UCSD-AML1 (cell line): ENCODE data around the gene SH3RF1.

Experiments
- DNase-seq: peaks from one replicate; lab custom pipeline; 2025; ENCODE audit not compliant: unreplicated experiment; lab: John Stamatoyannopoulos, UW

The SH3RF1 gene

DNA sequence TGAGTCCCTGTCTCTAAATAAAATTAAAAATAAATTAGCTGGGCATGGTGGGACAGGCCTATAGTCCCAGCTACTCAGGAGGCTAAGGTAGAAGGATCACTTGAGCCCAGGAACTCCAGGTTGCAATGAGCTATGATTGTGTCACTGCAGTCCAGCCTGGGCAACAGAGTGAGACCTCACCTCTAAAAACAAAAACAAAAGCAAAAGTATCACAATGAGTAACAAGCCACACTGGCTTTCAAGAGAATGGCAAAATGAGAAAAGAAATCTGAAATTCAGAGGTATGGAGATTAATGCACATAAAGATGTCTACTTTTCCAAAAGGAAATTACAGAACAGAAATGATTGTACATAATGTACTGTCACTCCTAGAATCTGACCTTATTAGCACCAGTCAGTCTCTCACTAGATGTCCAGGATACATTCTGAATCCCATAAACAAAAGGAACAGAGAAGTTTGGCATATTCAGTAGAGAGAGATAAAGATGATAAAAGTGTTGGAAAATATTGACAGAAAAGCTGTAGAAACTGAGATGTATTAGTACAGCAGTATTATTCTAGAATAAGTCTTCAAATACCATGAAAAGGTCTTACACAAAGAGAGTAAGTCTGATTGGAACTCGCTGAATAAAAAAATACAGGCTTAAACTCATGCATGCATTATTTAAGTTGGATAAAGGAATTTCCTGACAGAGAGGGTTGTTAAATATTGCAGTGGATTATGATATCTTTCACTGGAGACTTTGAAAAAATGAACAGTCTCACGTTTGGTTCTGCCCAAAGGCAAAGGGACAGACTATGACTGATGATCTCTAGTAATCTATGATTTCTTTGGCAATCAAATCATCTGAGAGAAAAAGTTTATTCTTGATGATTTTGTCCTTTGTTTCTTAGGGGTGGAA, 102.5 kb downstream of the SH3RF1 start:
- no peak for DNase-seq

GRCh38 chr4:169164669-169165415, 105.9 kb downstream of the SH3RF1 start:
- DNase-seq: no peak

DNA sequence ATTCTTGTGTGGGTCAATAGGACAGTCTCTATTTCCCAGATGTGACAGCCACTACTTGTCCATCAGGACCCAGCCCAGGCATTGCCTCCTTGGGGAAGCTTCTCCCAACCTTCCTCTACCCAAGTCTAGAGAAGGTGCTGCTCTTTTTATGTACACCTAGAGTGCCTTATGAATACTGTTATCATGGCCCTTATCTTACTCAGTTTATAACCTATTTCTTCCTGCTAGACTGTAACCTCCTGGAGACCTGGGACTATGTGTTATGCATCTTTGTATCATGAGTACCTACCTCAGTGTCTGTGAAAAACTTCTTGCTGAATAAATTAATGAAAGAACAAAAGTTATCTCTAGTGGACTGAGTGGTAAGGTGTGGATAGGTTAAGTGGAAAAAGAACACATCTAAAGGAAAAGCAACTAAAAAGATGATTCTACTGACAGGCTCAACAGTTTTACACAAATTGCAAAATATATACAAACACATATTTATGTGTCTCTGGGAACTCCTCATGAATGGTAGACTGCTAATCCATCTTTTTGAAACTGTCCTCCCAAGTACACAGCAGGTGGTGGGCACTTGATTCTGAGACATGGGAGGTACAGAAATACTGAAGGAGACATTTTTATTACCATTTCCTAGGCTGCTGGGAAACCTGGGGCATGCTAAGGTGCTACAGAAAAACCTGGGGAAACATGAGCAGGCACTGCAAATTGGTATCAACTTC, 106.6 kb downstream of the SH3RF1 start:
- DNase-seq: no peak

DNA sequence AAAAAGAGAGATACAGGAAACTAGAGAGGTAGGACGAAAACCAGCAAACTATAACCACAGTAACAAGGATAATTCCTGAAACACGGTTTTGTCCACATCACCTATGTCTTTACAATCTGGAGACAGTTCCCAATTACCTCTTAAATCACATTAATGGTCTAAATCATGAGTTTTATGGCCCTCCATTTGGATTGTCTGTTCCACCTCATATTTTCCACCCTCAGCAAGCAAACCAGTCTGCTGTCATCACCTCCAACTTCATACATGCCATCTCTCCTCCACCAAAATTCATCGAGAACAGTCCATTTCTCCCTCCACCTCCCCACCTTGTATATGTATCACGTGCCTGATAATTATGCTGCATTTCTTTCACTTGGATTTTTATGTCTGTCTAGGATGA, 107.3 kb downstream of the SH3RF1 start:
- no peak for DNase-seq

- DNase-seq: no peak
These were observed 109.9 kb downstream of the SH3RF1 start for GRCh38 chr4:169160825-169161224.

DNA sequence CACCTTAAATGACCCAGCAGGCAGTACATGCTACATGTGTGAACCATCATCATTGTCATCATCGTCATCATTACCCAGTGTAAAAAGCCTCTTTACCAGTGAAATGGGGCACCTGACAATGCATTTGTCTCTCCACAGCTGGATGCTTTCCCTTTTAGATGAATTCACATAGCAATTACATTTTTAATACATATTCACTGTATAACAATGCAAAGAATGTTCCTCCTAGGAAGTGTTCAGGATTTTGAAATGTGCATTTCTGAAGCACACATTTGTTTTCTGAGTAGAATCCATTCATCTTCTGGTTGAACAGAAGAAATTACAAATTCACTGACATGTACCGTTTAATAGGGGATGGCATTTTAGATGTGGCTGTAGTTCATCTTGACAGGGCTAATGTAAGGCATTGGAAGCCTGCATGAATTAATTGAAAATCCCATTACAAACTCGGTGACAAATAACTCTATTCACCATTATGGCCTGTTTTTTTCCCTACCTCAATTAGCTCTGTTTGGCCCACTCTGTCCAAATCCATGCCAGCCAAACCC, 111.1 kb downstream of the SH3RF1 start:
- no peak for DNase-seq

DNA sequence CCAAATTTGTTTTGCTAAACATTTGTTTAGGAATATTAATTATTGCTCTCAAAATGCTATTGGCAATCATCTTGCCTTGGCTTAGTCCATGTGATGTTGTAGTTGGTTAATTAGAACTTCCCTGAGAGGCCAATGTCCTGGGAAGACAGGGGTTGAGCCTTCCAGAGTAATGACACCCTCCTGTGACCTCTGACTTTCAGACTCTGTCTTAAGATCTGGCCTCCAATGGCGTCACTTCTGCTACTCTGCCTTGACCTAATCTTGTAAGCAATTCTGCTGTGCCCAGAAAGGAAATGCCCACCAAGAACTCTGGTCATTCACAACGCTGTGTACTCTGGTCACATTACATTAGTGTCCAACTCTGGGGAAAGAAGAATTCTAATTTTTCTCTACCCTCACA, 111.9 kb downstream of the SH3RF1 start:
- no peak for DNase-seq

GRCh38 chr4:169158046-169158445, 112.7 kb downstream of the SH3RF1 start:
- DNase-seq: no peak

- DNase-seq: no peak
These were observed 114.4 kb downstream of the SH3RF1 start for GRCh38 chr4:169156392-169156791.

DNA sequence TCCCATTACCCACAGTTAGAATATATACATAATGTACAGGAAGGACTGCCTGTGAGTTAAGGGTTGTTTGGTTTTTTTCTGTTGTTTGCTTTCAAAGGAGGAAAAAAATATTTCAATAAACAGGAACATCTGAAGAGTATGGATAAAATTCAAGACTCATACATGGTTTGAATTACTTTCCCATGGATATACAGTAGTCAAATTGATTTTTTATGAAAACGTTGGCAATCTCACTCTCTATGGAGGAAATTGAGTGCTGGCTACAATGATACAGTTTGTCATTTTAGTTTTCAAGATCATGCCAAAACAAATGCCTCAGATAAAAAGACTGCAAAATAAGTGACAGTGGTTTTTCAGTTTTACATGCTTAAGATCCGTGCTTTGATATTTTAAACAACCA, 116.6 kb downstream of the SH3RF1 start:
- no peak for DNase-seq

DNA sequence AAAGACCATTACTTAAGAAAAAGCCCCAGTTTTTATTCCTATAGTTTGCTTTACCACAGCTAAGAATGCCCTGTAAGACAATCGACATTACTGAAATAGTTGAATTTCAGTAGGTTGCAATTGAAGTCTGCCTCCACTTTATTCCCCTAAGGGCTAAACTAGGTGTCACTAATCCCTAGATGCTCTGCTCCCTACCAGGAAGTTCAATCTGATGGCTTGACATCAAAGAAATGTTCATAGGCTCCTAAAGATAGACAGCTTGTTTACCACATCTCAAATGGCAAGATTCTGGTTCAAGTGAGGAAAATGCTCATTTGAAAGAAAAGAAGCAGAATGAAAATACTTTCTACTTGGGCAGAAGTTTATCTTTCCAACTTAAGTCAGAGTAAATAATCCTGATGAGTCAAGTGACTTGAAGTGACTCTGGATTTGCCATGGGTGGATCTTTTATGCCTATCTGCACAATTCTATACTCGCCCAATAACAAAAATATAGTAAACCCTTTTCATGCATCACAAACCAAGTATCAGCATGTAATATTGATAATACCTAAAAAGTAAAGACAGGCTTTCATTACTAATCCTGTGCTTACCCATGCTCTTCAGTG, 117.2 kb downstream of the SH3RF1 start:
- no peak for DNase-seq

DNA sequence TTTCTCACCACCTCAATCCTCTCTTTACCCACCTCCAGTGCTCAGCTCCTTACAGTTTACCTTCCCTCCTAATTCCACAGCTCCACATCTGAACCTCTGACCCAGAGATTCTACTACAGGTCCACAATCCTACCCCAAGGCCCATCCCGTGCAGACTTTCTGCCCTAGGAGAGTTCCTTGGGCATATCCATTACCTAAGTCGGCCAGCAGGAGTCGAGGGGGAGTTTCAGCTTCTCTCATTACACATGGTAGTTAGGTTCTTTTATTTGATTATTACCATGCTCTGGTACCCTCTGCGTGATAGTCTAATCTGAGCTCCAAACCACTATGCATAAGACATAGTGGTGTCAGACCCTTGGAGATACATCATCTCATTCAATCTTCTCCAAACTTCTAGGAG, 117.9 kb downstream of the SH3RF1 start:
- DNase-seq: no peak

- DNase-seq: no peak
These were observed 118.7 kb downstream of the SH3RF1 start for GRCh38 chr4:169152098-169152497.

- no peak for DNase-seq
These were observed 119.1 kb downstream of the SH3RF1 start for GRCh38 chr4:169151671-169152070.

DNA sequence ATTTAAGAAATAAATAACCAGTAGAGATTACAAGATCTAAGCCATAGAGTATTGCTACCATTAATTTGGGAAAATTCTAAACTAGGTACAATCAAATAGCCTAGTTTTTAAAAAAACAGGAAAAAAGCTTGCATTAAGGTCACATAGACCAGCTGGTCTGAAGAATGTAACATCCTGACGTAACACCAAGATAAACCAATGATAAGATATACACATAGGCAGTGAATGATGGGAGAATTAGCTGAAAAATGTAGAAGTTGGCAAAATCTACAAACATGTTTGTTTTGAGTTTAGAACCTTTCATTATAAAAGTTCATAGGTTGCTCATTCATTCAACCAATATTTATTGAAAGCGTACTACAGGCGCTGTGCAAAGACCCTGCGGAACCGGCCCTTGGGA, 120.0 kb downstream of the SH3RF1 start:
- DNase-seq: no peak

DNA sequence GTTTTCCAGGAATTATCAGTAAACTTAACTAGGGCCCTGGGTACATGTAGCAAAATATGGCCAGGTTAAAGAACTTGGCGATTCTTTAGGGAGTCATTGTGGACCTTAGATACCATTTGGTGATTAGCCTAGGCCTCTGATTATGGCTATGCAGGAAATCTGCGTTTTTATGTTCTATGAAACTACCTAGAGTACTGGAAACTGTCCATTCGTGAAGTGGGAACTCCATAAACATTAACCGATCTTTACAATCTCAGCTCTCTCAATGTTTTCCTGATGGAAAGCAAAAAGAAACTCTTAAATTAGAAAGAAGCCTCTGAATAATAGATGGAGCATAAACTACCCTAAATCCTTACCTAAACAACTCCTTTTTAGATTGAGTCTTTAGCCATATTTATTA, 121.9 kb downstream of the SH3RF1 start:
- DNase-seq: no peak

DNA sequence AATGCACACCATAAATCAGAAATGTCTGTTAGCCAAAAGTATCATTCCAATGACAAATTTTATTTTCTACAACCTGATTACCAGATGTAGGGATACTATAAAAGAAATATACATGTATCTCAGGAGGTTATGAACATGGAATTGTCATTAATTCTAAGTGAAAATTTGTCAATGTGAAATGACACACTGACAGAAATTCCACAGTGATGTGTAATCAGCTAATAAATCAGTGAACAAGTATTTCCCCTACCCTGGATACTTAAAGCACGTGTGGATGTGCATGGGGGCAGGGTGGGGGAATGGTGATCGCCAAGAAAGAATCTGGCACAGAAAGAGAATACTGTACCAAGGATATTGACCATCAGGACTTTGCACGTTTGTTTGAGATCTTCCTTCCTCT, 123.6 kb downstream of the SH3RF1 start:
- no peak for DNase-seq

DNA sequence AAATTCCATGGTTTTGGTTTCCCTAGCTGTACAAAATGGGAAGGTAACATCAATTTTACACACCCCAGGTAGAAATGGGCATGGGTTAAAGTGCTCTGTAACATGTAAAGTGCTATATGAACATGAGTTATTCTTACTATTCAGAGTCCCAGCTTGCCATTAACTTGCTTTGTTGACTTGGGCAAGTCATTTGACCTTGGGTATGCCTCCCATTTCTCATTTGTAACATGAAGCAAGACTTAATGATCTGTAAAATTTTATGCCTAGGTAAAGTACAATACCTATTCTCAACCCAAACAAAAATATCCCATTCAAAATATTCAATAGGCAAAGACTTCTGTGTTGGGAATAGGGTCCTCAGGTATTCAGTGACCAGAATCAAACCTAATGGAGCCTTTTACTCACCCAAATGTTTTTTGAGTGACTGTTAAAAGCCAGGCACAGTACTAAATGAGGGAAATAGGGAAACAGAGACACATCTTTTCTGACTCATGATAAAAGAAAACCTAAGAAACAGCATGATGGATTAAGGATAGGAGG, 126.6 kb downstream of the SH3RF1 start:
- DNase-seq: no peak

- no peak for DNase-seq
These were observed 127.4 kb downstream of the SH3RF1 start for GRCh38 chr4:169143335-169143734.

DNA sequence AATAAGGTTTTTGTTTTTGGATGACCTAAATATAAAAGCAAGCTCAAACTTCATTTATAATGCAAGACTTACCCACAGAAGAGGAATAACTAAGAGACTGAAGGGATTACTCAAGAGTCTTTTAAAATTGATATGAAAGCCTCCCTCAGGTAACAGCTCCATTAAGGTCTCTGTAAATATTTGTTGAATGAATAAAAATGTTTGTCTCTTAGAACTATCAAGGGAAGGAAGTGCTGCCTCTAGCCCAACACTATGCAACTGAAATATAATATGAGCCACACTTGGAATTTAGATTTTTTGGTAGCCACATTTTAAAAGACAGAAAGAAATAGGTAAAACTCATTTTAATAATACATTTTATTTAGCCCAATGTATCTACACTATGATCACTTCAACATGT, 127.8 kb downstream of the SH3RF1 start:
- DNase-seq: no peak

DNA sequence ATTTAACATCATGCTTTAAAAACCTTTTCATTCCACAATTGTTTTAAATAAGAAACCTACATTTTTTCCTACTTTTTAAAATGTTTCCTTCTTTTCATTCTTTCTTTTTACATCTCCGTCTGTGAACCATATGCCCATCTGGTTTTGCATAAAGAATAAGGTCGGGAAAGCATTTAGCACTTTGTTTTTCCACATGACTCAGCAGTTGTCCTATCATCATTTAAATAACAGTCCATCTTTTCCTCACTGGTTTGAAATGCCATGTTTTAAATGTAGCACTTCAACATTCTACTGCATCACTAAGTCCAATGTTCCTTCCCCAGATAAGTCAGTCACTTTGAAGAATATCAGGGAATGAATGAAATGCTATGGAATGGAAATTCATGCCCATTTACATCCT, 128.4 kb downstream of the SH3RF1 start:
- DNase-seq: no peak
